Stimulated activated CD8-positive, alpha-beta memory T cell treated with anti-CD3 and anti-CD28 coated beads, Interleukin-15, amount 100 ng/mL, for 24 hours (primary cell): ENCODE data around the gene TPMT.

Source experiments
- DNase-seq: peaks from one replicate; pipeline ENCODE4 v3.0.0-alpha.2; 2020; ENCODE audit warnings: low read depth

TPMT gene

DNA sequence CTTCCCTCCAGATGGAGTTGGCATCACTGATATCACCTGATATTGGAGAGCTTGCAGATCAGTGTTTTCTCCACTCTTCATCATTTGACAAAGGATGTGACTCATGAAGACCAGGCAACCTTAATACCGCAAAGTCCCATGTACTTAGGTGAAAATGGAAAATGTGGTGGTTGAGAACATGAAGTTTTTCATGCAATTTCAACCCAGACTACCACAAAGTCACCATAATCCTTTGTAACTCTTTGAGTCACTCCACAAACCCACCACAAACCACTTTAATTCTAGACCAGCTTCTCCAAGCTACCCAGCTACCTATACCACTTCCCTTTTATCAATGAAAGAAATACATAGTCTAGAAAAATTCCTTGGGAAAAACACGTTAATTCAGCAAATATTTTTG, 39.5 kb downstream of the TPMT start:
- DNase-seq, result no peak

DNA sequence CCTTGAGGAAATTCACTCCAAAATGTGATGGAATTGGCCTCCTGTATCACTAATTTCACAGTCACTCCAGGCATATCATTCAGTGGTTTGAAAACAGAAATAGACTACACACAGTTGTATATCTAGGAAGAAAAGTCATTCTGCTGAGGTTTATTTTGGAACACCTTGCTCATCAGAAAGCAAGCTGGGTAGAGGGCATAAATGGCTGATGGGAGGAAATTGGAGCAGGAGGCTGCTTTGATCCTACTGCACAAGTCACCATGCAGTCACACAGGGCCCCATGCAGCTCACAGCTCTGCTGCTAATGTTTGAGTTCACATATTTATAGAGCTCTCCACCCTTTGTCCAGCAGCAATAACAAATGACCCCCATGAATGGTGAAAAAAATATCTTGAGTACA, 44.7 kb downstream of the TPMT start:
- no peak for DNase-seq

DNA sequence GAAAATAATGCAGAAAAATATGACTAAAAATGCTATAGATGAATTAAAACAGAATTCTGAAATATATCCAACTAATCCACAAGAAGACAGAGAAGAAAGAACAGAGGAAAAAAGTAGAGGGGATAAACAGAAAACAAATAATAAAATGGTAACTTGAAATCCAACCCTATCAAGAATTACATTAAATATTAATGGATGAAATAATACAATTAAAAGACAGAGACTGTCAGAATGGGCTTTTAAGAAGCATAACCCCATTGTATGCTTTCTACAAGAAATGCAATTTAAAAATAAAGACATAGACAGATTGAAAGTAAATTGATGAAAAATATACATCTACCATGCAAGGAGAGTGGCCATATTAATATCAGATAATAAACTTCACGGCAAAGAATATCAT, 47.8 kb downstream of the TPMT start:
- no peak for DNase-seq

DNA sequence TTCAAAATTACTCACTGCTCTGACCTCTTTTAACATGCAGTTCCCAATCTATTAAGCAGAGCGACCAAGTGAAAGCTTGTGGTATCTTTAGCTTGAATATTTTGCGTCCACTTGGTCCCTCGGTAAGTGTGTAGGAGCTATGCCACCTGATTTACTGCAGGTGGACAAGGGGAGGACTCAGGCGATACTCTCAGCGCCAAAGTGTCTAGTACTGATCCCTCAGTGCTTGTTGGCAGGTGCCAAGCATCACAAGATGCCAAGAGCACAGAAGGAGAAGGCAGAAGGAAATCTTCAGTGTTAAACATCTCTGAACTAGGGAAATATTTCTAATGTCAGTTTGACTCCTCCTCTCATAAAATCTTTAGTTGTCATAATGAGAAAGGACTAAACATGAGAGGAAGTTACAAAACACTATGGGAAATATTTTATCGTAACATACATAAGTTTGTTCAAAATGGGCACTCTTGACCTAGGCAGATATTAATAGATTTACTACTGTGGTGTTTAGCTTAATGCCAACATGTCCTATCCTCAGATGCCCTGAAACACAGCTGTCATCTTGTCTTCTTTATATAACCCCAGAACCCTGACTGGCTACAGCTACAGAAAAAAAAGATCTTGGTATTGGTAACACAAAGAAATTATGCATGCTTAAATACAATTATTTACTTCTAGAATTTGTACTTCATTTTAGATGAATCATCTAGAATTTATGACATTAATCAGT, 51.9 kb downstream of the TPMT start:
- no peak for DNase-seq

GRCh38 chr6:18101873-18102272, 53.0 kb downstream of the TPMT start:
- no peak for DNase-seq

DNA sequence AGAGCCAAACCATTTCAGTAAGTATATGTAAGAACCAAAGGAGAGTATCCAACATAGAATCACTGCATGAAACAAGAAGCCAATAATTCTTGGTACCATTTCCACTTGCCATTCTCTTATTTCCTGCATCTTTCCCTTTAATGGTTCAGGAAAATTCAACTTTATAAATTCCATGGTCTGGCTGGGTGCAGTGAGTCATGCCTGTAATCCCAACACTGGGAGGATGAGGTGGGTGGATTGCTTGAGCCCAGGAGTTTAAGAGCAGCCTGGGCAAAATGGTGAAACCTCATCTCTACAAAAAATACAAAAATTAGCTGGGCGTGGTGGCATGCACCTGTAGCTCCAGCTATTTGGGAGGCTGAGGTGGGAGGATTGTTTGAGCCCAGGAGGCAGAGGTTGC, 53.6 kb downstream of the TPMT start:
- DNase-seq, result no peak

DNA sequence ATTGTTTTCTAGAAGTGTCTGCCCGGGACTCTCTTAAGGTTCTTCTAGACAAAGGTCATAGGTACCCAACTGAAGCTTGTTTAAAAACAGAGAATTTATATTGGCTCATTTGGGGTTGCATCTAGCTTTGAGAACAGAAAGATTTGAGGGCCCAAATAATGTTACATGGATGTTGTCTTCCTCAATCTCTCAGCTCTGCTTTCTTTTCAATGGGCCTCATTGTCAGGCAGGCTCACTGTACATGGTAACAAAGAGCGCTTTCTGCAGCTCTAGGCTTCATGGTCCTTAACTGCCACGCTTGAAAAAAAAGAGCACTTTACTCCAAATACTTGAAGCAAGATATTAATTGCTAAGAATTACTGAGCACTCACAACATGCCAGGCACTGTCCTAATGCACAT, 54.6 kb downstream of the TPMT start:
- DNase-seq, result no peak

DNA sequence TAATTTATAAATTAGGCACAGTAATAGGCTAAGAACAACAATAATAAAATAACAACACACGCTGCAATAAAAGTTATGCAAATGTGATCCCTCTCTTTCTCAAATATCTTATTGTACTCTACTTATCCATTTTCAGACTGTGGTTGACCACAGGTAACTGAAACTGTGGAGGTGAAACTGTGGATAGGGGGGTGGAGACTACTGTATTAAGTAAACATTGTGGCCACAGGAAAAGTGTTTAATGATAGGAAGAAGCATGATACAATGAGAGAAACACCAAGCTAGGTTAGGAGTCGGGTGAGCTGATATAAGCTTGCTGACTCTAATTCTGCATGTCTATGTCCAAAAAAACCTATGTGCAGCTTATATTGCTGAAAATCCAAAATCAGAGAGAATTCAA, 55.4 kb downstream of the TPMT start:
- no peak for DNase-seq

DNA sequence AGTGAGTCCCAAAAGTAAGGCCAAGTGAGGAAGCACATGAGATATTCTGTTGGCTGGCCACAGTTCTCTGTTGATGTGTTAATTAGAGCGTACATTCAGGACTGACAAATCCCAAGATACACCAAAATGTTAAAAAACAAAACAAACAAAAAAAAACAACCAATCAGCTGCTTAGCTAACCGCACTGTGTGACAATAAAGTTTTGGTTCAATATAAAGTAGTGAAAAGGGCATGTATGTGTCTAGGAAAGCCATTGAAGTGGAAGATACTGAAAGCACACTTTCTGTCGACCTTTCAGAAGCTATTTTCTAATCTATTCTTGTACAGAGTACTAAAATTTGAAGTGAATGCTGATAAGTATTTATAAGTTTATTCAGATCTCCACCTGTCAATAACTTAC, 58.5 kb downstream of the TPMT start:
- no peak for DNase-seq

DNA sequence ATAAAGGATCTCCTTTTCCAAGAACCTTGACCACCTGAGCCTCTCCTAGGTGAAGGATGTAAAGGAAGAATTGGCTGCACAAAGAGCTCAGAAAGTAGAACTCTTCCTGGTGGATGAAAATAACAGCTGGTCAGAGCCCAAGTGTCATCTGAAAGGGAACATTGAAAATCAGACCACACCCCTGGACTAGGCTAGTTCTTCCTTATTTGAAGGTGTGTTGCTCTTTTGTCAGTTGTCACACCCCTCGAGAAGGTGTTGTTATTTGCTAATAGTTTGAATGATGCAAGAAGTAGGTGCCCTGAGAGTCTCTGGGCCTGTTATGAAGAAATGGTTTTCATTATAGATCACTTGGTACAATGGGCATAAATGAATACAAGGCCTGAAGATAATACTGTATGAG, 63.5 kb downstream of the TPMT start:
- DNase-seq, result no peak

DNA sequence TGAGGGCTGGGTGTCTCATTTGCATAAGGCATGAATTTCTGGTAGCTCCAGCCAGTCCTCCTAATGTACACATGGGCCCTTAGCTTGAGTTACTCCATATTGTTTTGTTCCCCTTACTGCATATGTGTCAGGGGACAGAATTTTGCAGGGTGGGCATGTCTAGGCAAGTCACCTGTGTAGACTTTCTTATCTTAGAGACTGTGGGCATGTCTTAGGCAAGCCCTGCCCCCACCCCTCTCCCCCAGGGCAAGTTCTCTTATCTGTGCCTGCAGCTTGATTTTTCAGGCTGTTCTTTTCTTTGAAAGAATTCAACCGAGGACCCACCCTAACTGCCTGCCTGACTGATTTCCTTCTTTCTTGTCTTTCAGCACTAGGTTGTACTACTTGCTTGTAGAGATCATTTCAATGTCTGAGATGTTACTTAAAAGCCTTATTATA, 64.5 kb downstream of the TPMT start:
- no peak for DNase-seq

GRCh38 chr6:18088419-18089296, 66.2 kb downstream of the TPMT start:
- no peak for DNase-seq

DNA sequence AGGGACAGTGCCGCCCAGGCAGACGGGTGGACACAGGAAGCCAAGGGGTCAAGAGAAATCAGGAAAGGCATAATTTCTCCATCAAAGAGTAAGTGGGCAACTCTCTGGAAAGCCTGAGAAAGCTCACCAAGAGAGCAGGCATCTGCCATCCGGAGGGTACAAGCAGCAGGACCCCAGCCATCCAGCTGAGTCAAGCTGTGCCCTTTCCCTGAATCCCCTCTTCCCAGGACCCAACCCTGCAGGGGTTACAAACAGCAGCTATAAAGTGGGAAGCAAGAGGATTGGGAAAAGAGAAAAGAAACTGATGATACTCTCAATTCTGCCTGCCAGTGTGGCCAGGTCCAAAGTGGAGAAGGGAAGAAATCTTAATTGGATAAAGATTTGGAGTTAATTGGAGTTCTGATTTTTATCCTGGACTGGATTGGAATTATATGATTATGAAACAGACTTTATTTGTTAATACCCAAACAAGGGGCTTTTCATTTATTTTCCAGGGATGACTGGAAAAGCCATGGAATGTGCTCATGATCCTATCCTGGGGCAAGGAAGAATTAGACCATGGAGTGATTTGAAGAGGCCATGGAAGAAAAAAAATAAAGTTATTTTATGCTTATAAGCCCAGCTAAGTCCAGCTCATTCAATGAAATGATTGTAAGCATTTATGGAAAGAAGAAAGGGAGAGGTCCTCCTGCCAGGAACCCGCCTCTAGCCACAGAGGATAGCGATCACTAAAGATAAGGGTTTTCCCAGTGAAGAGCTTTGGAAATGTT, 67.3 kb downstream of the TPMT start:
- no peak for DNase-seq

DNA sequence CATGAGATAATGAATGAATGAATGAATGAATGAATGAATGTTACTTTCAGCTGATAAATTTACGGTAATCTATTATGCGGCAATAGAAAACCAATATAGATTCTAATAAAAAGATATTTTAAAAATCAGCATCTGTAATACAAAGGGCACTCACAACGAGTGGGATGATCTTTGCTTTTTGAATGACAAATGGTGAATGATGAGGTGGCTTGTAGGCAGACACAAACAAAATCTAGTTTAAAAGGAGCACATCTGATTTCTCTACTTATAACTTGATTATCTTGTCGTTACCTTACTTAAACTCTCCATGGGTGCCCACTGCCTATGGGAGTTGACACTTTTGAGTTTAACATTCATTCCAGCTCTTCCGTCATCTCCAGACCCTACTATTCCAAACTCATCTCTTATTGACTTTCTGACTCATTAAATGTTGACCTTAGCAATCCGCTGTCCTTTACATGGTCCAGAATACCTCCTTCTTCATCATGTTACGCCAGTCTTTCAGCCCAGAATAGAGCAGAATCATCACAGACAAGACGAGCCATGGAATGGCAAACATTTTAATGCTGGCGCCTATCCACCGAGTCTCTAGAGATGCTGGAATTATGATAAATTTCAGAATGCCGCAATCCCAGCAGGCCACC, 73.7 kb downstream of the TPMT start:
- no peak for DNase-seq

- no peak for DNase-seq
Observed at GRCh38 chr6:18080544-18080943, 74.3 kb downstream of the TPMT start.

- DNase-seq, result no peak
Observed at GRCh38 chr6:18078866-18079265, 76.0 kb downstream of the TPMT start.
